GM18520 (cell line): ENCODE data around the gene MYO10.
"Not testable (repeated sequence)": the region's sequence is repeated elsewhere in the genome, so short reads cannot be mapped to it uniquely, and the experiment has no call there.

Experiments used
- ATAC-seq: cut with Tn5 transposase; IDR thresholded peaks from one replicate; pipeline ENCODE4 v1.9.1; 2021; ENCODE audit not compliant: unreplicated experiment

The MYO10 gene

GRCh38 chr5:16866273-16866672, 69.8 kb downstream of the MYO10 start:
- ATAC-seq, result no peak

DNA sequence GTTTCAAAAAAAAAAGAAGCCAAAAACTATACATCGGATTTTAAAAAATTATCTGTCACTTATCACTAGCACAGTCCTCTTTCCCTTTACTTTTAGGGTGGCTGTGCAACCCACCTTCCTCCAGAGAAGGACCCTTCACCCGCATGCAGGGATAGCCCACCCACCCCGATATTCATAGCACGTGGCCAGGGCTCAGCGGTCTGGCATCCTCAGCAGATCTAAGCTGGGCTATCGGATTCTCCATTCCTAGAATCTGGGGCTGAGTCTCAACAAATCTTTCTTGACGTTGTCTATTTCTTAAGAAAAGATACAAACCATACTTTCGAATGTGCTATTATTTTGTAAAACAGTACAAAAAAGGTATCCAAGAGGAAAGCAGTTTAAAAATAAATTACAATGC, 70.9 kb downstream of the MYO10 start:
- no peak for ATAC-seq

DNA sequence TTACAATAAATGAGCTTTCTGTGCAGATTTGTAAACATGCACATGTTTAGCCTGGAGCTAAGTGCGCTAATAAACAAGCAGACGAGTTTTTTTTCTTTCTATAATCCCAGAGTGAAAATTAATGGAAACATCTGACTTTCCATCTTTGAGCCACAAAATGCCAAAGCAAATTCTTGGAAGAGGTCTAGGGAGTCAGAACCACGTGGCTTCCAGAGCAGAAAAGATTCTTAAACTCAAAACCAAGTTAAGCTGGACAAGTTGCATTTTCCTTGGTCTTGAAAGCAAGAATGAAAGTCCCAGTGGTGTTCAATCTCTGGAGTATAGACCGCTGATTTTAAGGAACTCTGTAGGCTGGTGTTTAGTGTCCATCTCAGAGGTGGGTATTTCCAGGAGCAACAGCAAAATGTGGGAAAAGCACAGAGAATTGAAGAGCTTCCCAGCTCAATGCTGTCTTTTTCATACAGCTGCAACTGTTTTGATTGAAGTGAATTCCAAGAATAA, 71.4 kb downstream of the MYO10 start:
- ATAC-seq, result no peak

- ATAC-seq, result no peak
Measured at GRCh38 chr5:16863469-16863946, 72.6 kb downstream of the MYO10 start.

- no peak for ATAC-seq
Measured at GRCh38 chr5:16862777-16863176, 73.3 kb downstream of the MYO10 start.

DNA sequence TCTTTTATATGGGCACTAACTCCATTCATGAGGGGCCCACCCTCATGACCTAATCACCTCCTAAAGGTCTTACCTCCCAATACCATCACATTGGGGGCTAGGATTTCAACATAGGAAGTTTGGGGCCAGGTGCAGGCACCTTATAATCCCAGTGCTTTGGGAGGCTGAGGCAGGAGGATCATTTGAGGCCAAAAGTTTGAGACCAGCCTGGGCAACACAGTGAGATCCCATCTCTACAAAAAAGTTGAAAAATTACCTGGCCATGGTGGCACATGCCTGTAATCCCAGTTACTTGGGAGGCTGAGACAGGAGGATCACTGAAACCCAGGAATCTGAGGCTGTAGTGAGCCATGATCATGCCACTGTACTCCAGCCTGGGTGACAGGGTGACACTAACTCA, 76.7 kb downstream of the MYO10 start:
- ATAC-seq, result no peak

- no peak for ATAC-seq
Measured at GRCh38 chr5:16858151-16858550, 77.9 kb downstream of the MYO10 start.

DNA sequence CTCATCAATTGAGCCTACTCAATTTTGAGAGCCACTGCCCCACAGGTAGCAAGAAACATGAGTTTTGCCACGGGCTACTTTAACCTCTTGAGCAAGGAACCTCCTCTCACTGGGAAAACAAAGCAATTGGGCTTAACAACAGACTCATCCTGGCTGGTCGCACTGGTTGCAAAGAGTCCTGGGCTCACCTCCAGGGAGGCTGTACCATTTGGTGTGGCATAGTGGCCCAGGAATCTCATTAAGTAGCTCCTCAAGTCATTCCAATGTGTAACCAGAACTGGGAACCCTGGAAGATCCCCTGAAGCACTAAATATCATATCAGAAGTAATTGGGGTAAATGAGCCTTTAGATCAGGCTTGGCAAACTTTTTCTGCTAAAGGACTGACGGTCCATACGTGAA, 78.5 kb downstream of the MYO10 start:
- no peak for ATAC-seq

DNA sequence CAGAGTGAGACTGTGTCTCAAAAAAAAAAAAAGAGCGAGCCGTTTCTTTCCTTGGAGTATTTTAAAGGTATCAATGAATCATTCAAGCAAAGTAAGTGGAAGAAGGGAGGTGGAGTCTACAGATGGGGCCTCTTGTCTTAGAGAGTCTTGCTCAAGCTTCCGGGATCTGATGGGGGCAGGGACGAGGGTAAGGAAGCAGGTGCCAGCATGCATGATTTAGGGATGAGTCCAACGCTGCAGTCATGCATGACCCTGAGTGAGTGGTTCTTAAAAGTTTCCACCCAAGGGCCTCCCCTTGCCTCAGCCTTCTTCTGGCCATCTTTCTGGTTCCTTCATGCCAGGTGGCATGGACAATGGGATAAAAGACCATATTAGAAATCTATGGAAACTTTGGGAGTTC, 79.6 kb downstream of the MYO10 start:
- ATAC-seq, result no peak

- ATAC-seq, result no peak
Measured at GRCh38 chr5:16855898-16856297, 80.2 kb downstream of the MYO10 start.

DNA sequence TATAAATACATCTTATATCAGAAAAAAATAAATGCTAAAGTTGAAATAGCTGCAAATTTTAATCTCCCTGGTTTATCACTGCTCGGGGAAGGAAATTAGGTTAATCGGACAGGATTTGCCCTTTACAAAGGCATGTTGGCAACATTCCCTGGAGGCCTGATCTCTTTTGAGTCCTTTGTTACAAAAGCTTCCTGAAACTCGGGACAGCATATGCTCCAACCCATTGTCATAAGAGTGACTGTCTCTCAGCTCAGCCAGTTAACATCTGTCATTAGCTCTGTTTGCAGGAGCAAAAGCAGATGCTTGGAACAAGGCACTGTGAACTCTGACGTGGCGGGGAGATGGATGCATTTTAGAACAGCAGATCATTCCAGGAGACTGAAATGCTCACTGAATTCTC, 80.6 kb downstream of the MYO10 start:
- ATAC-seq, result no peak

GRCh38 chr5:16854351-16854750, 81.7 kb downstream of the MYO10 start:
- ATAC-seq, result no peak

- ATAC-seq, result no peak
Measured at GRCh38 chr5:16853518-16853917, 82.6 kb downstream of the MYO10 start.

GRCh38 chr5:16852251-16853005, 83.7 kb downstream of the MYO10 start:
- no peak for ATAC-seq

DNA sequence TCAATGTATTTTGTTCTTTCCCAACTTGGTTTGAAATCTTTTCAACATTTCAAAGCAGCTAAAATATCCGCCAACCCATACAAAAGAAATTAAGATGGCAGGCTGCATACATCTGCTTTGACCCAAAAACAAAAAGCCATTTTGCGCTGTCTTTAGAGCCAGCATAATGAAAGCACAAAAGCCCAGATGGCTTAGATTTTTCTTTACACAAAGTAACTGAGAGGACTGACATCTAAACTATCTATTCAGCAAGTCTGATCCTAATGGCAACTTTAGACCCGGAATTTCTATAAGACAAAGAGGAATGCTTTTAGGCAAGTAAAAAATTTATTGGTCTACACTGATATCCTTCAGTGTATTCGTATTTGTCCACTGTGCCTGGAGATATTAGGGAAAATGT, 86.3 kb downstream of the MYO10 start:
- no peak for ATAC-seq

GRCh38 chr5:16849181-16849580, 86.9 kb downstream of the MYO10 start:
- no peak for ATAC-seq

DNA sequence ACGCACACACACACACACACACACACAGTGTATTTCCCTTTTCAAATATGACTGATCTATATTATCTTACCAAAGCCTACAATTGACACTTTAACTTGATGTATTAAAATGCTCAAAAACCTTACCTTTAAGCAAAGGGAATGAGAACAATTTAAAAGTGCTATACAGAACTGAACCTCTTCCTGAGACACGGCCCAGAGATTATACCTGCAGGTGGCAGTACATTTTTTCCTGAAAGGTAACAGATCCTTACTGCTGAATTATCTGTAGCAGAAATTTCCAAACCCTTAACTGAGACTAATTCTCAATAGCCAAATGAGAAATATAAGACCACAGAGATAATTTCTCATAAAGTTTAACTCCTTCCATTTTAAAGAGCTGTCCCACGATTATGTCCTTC, 91.1 kb downstream of the MYO10 start:
- no peak for ATAC-seq

- no peak for ATAC-seq
Measured at GRCh38 chr5:16842896-16843295, 93.2 kb downstream of the MYO10 start.

DNA sequence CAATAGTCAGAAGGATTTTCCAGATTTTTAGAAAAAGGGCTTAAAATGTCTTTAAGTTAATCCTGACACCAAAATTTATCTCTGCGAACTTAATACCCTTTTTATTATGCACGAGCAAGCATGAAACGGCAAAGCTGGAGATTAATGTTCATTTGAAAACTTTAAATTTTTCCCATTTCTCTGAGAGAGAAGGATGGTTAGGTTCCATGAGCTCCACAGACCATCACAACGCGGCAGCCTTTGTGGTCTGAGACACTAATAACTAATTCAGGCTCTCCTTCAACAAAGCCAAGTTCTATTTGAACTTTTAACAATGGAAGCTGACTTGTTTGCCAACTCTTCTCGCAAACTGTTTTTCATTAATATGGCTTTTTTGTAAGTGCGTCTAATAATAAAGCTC, 94.7 kb downstream of the MYO10 start:
- ATAC-seq, result no peak

- no peak for ATAC-seq
Measured at GRCh38 chr5:16837305-16837704, 98.8 kb downstream of the MYO10 start.

- no peak for ATAC-seq
Measured at GRCh38 chr5:16834029-16834428, 102.1 kb downstream of the MYO10 start.

DNA sequence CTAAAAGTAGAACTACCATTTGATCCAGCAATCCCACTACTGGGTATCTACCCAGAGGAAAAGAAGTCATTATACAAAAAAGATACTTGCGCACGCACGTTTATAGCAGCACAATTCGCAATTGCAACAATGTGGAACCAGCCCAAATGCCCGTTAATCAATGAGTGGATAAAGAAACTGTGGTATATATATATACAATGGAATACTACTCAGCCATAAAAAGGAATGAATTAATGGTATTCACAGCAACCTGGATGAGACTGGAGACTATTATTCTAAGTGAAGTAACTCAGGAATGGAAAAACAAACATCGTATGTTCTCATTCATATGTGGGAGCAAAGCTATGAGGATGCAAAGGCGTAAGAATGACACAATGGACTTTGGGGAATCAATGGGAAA, 104.8 kb downstream of the MYO10 start:
- ATAC-seq, result not testable (repeated sequence)

DNA sequence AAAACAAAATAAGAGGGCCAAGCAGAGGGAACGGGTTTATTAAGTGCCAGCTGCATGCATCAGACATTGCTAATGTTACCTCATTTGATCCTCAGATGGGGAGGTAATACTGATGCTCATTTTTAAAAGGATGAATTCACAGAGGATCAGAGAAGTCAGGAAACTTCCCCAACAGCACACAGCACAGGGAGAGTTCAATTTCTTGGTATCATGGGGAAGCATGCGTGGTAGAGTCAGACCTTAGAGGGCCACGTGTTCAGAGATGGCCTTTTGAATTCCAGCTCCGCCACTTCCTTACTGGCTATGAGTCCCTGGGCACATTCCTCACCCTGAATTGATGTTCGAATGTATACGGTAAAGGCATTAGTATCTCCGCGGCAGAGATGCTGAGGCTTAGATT, 108.3 kb downstream of the MYO10 start:
- ATAC-seq, result no peak
